HG03103 (cell line): ENCODE data around the gene FMN1.
"Not testable (repeated sequence)": the region's sequence is repeated elsewhere in the genome, so short reads cannot be mapped to it uniquely, and the experiment has no call there.

Source experiments
- ATAC-seq: cut with Tn5 transposase; IDR thresholded peaks from one replicate; pipeline ENCODE4 v1.9.1; 2021; ENCODE audit warnings: low read depth; ENCODE audit not compliant: unreplicated experiment

Gene FMN1

DNA sequence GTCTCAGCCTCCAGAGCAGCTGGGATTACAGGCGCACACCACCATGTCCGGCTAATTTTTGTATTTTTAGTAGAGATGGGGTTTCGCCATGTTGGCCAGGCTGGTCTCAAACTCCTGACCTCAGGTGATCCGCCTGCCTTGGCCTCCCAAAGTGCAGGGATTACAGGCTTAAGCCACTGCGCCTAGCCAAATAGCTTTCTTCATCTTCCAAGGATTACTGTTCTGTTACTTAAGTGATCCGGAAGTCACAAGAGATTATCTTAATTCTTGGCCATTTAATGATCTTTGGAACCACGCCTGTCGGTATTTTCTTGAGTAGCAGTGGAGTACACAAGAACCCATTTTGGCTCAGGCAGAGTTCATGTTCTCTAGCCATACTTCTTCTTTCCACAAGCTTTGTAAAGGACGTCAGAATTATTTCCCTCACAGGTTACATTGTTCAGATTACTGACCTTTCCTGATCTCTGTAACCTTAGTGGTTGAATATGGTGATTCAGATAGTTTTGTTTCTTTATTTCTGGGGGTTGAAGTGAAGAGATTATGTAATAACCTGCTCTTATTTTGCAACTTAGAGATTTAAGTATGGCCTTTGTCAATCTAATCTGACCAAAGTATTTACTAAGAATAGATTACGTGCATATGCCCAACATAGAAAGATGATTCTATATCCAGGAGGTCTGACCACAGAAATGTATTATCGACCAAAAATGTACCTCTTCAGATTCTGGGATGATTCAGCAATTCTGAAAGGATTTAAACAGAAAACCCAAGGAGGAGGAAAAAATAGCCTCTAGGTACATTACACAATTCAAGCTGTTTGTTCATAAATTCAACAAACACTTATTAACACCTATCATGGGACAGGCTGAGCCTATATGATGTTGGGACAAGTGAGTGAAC is 344.5 kb downstream of the FMN1 start:
- no peak for ATAC-seq

DNA sequence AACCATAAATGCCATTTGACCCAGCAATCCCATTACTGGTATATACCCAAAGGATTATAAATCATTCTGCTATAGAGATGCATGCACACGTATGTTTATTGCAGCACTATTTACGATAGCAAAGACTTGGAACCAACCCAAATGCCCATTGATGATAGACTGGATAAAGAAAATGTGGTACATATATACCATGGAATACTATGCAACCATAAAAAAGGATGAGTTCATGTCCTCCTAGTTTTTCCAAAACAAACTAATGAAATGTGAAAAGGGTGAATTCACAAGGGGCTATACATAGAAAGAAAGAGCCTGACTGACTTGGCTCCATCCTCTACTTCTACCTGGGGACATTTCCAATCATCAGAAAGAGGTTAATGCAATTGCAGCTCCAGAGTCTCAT is 347.8 kb downstream of the FMN1 start:
- not testable (repeated sequence) for ATAC-seq

DNA sequence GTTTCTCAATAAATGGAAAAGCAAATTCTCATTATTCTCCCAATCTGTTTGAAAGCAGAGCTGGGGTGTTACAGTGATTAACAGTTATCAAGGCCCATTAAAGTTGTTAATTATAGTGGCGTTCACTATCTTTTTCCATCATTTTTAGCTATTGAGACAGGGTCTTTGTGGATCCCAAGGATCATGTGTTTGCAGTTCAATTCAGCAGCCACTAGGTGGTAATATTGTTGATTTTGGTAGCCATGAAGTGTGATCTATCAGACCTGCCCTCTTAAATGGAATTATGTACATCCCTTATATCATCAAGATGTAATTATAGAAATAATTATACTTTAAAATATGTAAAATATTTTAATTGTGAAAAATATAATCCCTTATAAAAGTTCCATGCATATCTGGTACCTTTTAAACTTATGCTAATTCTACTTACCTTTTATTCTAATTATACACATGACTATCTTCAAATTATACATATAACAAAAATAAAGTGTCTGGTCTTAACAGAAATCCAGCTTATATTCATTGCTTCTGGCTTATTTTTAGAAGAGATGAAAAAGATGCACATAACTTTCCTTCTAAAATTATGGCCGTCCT is 350.3 kb downstream of the FMN1 start:
- ATAC-seq = no peak

DNA sequence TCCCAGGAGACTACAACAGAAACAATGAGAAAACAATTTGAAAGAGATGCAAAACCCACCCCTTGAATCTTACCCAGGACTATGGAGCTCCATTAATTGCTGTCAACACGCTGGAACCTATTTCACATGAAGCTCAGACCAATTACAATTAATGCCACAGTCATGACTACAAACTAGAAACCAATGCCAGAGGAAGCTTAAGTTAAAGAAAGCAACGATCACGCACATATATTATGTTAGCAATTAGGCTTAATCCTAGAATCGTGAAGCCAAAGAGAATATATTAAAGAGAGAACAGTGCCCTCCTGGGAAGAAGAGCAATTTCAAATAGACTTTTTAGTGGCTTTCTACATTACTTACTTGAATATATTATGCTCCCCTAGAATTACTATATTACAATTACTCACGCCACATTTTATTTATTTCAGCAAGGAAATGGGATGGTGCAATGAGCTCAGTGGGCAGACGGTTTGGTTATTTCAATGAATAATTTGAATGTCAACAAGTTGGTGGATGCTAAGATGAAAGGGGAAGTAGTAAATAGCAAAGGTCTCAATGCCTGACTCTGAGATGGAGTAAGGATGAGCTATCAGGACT is 351.2 kb downstream of the FMN1 start:
- ATAC-seq = no peak

DNA sequence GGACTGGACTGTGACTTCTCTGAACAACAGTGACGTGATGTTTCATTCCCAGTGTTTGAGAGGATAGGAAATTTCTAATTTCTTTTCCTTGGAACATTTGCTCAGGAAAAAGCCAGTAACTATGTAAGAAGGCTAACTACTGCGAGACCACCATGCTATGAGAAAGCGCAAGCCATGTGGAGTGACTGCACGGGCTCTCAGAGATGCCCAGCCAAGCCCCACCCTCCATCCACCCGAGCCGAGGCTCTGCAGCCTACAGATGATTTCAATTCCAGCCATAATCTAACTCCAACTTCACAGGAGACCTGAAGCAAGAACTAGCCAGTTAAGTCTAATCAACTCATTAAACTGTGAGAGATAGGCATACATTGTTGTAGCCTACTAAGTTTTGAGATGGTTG is 352.4 kb downstream of the FMN1 start:
- no peak for ATAC-seq

DNA sequence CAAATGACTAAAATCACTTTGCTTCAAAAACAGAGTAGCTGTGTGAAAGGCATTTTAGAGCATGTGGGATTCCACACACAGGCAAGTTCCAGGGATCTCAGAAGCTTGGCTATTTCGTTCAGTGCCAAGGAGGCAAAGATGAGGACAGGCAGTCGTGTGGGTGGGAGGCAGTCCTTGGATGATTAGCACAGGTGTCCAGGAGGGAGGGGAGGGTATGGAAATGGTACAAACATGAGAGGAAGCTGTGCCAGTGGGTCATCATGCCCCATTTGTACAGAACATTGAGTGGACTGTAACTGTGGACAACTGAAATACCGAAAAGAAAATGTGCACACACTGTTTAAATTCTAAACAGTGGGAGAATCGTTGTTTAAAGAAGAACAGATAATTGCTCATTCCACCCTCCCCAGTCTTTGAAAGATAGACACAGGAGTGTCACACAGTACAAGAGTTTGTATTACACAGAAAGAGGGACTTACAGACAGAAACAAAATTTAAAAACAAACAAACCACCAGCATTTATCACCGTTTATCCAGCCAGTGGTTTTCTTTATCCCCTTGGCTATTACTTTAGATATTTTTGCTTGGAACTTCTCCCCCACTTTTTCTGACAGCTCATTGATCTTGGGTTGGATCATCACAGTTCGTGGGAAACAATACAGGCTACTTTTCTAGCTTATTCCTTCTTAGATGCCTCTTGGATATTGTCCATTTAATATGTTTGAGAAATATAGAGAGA is 353.8 kb downstream of the FMN1 start:
- ATAC-seq = no peak

DNA sequence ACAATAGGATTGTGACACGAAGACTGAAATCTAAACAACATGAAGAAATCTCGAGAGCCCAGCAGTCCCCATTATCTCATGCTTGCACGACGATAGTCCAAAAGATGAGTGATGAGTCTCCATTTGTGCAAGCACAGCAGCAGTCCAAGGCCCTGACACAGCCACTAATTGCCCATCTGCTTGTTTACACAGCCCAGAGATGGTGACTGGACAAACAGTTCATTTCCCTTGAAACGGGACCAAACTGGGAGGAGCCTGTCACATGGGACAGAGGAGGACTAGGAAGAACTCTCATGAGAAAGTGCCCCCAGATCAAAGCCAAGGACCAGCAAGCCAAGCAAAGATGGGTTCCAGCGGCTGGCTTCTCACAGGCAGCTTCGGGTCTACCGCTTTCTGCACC is 355.7 kb downstream of the FMN1 start:
- ATAC-seq = no peak

DNA sequence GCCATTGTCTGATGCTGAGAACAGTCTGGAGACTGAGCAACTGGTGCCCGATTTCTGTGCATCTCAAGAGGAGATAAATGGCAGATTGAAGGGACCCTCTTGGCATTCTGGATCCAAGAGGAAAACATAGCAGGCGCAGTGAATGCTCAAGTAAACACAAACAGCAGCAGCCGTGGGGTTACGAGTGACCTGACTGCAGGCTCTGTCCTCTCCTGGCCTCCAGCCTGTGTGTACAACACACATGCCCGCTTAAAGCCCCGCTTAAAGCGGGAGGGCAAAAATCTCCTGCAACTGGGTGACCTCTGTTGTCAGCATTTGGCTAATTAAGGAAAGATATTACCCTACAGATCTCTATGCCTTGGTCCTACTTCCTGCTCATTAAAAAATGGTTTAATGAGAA is 356.2 kb downstream of the FMN1 start:
- ATAC-seq = no peak

DNA sequence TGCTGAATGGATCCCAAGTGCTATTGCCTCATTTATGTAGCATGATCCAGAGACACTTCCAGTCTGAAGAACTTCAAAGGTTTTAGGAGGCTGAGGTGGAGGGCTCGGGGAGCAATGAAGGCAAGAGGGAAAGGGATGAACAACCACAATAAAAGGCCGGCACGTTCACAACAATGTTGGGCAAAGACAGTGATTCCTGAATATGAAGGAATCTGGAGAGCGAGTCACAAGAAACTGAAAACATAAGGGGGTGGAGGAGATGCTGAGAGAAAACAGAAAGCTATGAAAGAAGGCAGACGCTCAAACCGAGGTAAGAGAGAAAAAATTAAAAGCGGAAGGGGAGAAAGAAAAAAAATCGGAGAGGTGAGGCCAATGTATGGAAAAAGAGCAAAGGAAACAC is 356.6 kb downstream of the FMN1 start:
- no peak for ATAC-seq

DNA sequence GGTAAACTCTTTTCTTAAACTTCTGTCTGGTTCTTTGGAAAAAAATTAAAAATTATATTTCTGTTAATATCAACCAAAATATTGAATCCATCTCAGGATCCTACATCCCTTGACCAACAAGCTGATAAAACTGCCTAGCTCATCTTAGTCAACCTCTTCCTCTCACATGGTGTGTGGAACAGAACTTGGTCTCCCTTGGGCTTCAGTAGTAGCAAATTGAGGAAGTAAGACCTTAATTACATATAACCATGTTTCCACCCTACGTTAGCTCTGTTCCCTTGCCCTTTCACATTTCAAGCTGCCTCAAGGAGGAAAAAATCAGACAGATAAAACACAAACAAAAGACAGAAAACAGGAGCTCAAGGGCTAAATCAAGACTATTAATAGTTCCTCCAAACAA is 360.4 kb downstream of the FMN1 start:
- peak; percentile 93 for ATAC-seq

DNA sequence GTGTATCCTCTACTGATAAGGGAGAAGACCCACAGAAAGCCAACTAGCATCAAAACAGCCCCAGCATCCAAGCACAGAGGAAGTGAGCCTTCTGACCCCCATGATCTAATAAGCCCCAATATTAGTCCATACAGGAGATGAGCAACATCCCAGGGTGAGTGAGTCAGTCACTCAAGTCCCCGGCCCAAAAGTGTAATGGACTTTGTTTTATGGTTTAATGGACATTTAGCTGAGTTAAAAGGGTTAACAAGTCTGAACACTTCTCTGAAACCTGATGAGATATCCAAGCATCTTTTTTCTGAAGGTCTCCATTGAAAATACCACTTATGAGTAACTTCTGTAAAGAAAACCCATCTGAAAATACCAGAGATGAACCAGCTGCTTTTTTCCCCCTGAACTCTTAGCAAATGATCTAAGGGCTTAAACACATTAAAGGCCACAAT is 361.1 kb downstream of the FMN1 start:
- no peak for ATAC-seq

DNA sequence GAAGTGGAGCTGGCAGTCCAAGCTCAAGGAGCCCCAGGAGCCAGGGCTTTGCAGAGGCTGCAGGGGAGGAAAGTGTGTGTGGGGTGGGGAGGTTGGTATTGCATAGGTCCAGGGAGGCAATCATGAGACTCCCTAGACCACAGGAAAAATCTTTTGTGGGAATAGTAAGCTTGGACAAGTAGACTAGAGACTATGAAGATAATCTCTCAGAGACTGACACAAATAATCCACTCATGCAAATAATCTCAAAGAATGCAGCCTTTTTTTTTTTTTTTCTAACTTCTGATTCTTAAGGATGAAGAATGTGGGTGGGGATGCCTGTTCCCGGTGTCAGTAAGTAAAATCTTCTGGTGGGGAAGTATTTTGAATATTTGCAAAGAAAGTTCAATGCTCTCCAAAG is 363.0 kb downstream of the FMN1 start:
- ATAC-seq = no peak

DNA sequence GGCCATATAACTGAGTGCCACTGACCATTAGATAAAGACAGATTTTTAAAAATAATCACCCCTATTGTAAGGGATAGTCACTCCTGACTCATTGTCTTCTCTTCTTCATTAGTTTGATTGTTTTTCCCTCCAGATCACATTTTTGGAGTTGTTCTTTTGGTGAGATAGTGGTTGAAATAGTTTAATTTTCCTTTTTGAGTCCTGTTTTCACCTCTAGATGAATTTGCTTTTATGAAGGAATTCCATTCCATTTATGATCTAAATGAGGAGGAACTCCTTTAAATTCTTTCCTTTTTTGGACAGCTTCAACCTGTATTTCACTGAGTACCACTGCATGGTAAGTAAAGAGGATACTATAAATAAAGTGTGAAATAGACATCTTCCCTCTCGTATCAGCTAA is 364.3 kb downstream of the FMN1 start:
- no peak for ATAC-seq

DNA sequence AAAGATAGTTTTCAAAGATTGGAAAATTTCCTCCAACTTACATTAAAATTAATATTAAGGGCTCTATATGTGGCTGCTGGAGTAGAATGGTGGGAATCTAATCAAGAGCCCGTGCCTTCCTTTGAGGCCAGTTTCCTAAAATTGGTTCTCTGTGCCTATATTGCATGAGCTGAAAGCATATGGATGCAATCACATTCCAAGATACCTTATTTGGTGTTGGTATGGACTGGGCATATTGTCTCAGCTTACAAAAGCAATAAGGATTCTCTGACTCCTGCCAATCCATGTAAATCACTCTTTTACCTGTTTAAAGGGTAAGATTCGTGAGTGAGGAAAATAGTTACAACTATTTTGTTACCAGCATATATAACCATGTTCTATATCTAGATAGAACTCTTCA is 365.1 kb downstream of the FMN1 start:
- ATAC-seq = no peak

DNA sequence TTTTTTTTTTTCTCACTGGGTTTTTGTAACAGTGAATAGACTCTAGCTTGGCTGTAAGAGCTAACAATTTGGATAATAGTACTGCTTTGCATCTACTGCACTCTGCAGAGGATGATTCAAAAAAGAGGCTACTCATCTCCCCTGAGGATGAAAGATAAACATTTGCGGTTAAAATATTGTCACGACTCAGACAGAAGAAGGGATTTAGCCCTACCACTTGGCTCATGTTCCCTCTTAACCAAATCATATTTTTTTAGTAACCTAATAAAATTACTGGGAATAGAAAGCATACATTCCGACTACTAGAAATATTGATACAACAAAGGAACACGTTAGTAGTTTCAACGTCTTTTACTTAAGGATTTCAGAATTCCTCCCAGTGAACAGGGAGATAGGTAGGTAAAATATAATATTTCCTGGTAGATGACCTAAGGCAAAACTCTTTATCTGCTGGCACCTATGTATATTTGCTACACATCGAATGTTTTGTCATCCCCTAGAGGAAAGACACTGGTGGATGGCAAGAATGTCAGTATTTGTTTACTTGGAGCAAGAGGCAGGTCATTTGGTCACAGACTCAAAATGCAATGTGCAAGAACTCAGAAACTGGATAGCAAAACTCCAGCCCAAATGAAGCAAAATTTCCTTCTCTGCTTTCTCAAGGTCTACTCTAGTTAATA is 365.9 kb downstream of the FMN1 start:
- no peak for ATAC-seq

DNA sequence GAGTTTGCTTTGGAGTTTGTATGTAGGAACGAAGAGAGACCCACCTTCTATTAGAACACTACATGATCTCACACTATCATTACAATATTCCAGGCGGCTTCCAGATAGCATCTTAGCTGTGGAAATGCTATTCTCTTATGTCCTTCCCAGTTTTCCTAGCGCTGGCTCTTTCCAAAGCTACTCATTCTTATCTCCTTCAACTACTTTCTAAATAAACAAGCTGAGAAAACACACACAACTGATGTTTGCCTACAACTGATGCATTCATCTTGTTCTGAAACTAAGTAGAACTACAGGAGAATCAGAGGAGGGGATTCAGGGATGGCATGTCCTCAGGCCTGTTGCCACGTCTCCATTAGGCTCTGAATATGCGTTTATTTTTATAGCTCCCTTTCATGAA is 367.8 kb downstream of the FMN1 start:
- ATAC-seq = no peak

DNA sequence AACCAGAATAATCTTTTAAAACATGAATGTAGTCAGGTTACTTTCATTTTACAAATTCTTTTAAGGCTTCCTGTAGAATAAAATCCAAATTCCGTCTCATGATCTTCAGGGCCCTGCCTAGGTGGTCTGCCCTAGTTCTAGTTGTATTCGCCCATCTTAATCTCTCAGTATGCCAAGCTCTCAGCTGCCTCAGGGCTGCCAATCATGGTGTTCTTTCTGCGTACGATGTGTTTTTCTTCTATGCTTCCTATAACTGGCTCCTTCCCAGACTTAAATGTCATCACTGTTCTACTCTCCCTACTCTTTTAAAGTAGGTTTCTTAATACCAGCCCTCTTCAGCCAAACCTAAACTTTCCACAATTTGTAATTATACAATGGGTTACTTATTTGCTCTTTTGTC is 369.3 kb downstream of the FMN1 start:
- no peak for ATAC-seq

DNA sequence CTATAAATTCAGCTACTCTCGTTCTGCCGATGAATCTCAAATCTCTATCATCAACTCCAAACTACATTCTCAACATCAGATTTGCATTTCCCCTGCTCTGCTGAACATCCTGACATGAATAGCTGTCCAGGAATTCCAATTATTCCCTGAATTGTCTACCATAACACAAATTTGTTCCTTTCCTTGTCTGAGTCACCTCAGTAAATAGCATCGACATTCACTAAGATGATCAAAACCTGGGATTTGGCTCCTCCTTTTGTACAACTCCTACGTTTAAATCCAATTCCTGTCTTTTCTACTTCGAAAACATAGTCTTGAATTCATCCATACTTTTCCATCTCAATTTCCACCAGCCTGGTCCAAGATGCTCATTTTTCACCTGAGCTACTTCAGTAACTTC is 369.7 kb downstream of the FMN1 start:
- ATAC-seq = no peak

DNA sequence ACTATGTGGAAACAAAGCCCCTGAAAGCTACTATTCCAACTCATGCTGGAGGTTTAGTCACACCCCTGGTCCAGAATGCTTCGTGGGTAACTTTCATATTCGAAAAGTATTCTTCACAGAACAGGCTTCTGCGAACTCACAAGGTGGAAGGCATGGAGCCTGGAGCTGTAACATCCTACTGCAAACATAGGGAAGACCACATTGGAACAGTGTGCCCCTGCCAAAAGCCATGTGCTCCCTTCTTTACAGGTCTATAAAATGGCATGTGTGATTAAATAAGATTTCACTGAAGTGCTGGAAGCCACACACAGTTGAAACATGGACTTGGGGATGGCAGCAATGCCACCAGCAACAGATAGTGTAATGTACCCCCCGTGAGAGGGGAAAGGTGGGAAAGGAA is 370.8 kb downstream of the FMN1 start:
- no peak for ATAC-seq

DNA sequence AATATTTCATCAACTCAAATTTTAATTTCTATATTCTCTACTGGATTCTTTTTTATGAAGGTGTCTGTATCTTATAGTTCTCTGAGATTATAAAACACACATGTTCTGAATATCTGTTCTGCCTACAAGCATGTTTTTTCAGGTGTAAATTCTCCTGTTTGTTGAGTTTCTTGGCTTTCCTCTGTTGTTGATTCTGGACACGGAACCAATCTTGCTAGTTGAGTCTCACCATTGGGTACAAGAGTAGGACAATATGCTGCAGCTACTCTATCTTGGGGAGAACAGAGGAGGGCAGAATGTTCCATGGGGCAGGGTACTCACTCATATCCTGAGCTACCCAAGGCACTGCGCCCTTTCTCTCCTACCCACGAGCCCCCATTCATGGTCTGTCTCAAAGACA is 371.8 kb downstream of the FMN1 start:
- ATAC-seq = no peak

DNA sequence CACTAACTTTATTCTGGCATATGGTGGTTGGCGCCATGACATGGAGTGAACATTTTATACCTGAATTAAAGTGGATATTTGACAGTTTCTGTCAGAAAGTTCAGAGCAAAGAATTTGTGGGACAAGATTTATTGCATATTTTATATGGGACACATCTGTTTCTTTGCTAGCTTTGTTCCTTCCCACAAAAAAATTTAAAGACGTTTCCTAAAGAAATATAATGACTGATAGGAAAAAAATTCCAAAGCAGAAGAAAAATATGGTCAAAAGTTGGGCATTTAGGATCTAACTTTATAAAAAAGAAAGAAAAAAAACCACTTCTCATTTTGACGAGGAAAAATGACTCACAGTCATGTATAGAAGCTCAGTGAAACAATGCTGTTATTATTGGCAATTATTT is 375.1 kb downstream of the FMN1 start:
- no peak for ATAC-seq
